Type B pancreatic cell (in vitro differentiated cells): ENCODE measurements around the gene AOPEP. TPM values are rescaled to one million over a fixed set of nuclear protein-coding genes. Genes with fewer than 3 reads are reported as not detected.
A peak's percentile ranks its signal among the peaks of the same experiment; 100 is the strongest.

Source experiments
- DNase-seq: peaks from one replicate; pipeline ENCODE4 v3.0.0; 2021; ENCODE audit warnings: mixed read lengths; ENCODE audit not compliant: unreplicated experiment; ENCODE audit errors: extremely low spot score
- H3K27ac Mint-ChIP-seq: 2 replicates; pipeline ENCODE4 v1.8.0; 2021; ENCODE audit warnings: mild to moderate bottlenecking, mixed read lengths
- H3K27me3 Mint-ChIP-seq: 2 replicates; pipeline ENCODE4 v1.8.0; 2021; ENCODE audit warnings: mixed read lengths
- H3K36me3 Mint-ChIP-seq: 2 replicates; pipeline ENCODE4 v1.8.0; 2021; ENCODE audit warnings: mixed read lengths
- H3K4me1 Mint-ChIP-seq: one replicate; pipeline ENCODE4 v1.8.0; 2021; ENCODE audit warnings: mixed read lengths; ENCODE audit not compliant: unreplicated experiment
- H3K4me3 Mint-ChIP-seq: 2 replicates; pipeline ENCODE4 v1.8.0; 2021; ENCODE audit warnings: mild to moderate bottlenecking, mixed read lengths
- H3K9me3 Mint-ChIP-seq: 2 replicates; pipeline ENCODE4 v1.8.0; 2021; ENCODE audit warnings: mixed read lengths
- CTCF ChIP-seq: fragments of 200-600 bp; sonication (generic); conservative IDR thresholded peaks from 2 replicates; pipeline ENCODE4 v1.5.0; 2021; ENCODE audit warnings: antibody characterized with exemption, mild to moderate bottlenecking
- total RNA-seq: library from RNA; stranded (reverse); gene quantifications from 2 replicates; pipeline ENCODE4 v1.2.1, GENCODE V29; 2021; ENCODE audit warnings: low replicate concordance

Gene AOPEP
- total RNA-seq, 1 donor from 2014 or later = 89.3 TPM

GRCh38 chr9:94892675-94893074, 166.2 kb downstream of the AOPEP start:
- H3K27ac Mint-ChIP-seq = peak overlapping the region; percentile 0
- peaks cover 5% of the 10 kb centered on the region for H3K9me3 Mint-ChIP-seq
- no peak for TF ChIP-seq CTCF
- H3K4me3 Mint-ChIP-seq = no peak overlapping the region
- no peak for DNase-seq
- H3K4me1 Mint-ChIP-seq = peaks cover 5% of the 10 kb centered on the region
- H3K27me3 Mint-ChIP-seq = no peaks in the 10 kb centered on the region
- H3K36me3 Mint-ChIP-seq = peaks cover 18% of the 10 kb centered on the region

- Mint-ChIP-seq H3K4me1 (peaks cover 5% of the 10 kb centered on the region), H3K36me3 (peaks cover 13% of the 10 kb centered on the region), H3K27me3 (no peaks in the 10 kb centered on the region), H3K27ac (no peak overlapping the region), H3K4me3 (no peak overlapping the region), H3K9me3 (peaks cover 5% of the 10 kb centered on the region)
- DNase-seq = no peak
- TF ChIP-seq CTCF = no peak
Observed at GRCh38 chr9:94894094-94894699, 167.7 kb downstream of the AOPEP start.

- no peak overlapping the region for H3K27ac Mint-ChIP-seq
- no peak for DNase-seq
- H3K27me3 Mint-ChIP-seq = no peaks in the 10 kb centered on the region
- H3K4me3 Mint-ChIP-seq = no peak overlapping the region
- H3K9me3 Mint-ChIP-seq = peaks cover 1% of the 10 kb centered on the region
- peaks cover 9% of the 10 kb centered on the region for H3K36me3 Mint-ChIP-seq
- TF ChIP-seq CTCF = no peak
- peaks cover 14% of the 10 kb centered on the region for H3K4me1 Mint-ChIP-seq
Observed at GRCh38 chr9:94895668-94896067, 169.2 kb downstream of the AOPEP start.

GRCh38 chr9:94896512-94896911, 170.0 kb downstream of the AOPEP start:
- H3K27me3 Mint-ChIP-seq = no peaks in the 10 kb centered on the region
- peaks cover 18% of the 10 kb centered on the region for H3K4me1 Mint-ChIP-seq
- no peaks in the 10 kb centered on the region for H3K9me3 Mint-ChIP-seq
- H3K4me3 Mint-ChIP-seq = no peak overlapping the region
- TF ChIP-seq CTCF = no peak
- H3K27ac Mint-ChIP-seq = peak overlapping the region; percentile 19
- peaks cover 5% of the 10 kb centered on the region for H3K36me3 Mint-ChIP-seq
- DNase-seq = no peak

- H3K27ac Mint-ChIP-seq = no peak overlapping the region
- no peak overlapping the region for H3K4me3 Mint-ChIP-seq
- H3K9me3 Mint-ChIP-seq = no peaks in the 10 kb centered on the region
- DNase-seq = no peak
- TF ChIP-seq CTCF = no peak
- peaks cover 3% of the 10 kb centered on the region for H3K36me3 Mint-ChIP-seq
- H3K4me1 Mint-ChIP-seq = peaks cover 36% of the 10 kb centered on the region
- H3K27me3 Mint-ChIP-seq = no peaks in the 10 kb centered on the region
Observed at GRCh38 chr9:94899464-94900221, 173.1 kb downstream of the AOPEP start.
